ENCODE measurements around the gene BRME1. TPM values are rescaled to one million over a fixed set of nuclear protein-coding genes. Genes with fewer than 3 reads are reported as not detected.

The BRME1 gene
- total RNA-seq, 1 donor from 2014 or later, result 12.0 TPM

GRCh38 chr19:13908674-13909073, 2.8 kb upstream of the BRME1 start:
- intact Hi-C loops (cut with DNase I), result no loop called here
- H3K27me3 ChIP-seq, result no peaks in the 10 kb centered on the region
- peaks cover 3 to 15% of the 10 kb centered on the region in 2 donors for H3K36me3 ChIP-seq

GRCh38 chr19:13906910-13907309, 993 bp upstream of the BRME1 start:
- Histone ChIP-seq H3K4me1 (peaks cover 19% of the 10 kb centered on the region), H3K36me3 (no peaks in the 10 kb centered on the region), H3K4me3 (peak overlapping the region; percentile 79 to 99), H3K9me3 (no peaks in the 10 kb centered on the region), H3K27me3 (no peaks in the 10 kb centered on the region), H3K27ac (no peak overlapping the region)
- TF ChIP-seq CTCF (IDR thresholded peaks at IDR 0.05), result no peak
- TF ChIP-seq POLR2A (IDR thresholded peaks at IDR 0.05), result no peak
- no peak for TF ChIP-seq POLR2AphosphoS5 (IDR thresholded peaks at IDR 0.05; ENCODE audit: insufficient read depth in 1 of 2, low read depth in 1 of 2)
- intact Hi-C loops (cut with DNase I), result no loop called here
- DNase-seq (ENCODE audit: extremely low spot score in 2 of 2), result no peak

More at GRCh38 chr19:13908674-13909073, 2.8 kb upstream of the BRME1 start:
- no peak overlapping the region for H3K27ac ChIP-seq
- H3K9me3 ChIP-seq, result no peaks in the 10 kb centered on the region
- H3K4me3 ChIP-seq, result no peak overlapping the region
- no peak for TF ChIP-seq POLR2AphosphoS5 (IDR thresholded peaks at IDR 0.05; ENCODE audit: insufficient read depth in 1 of 2, low read depth in 1 of 2)
- no peak for DNase-seq (ENCODE audit: extremely low spot score in 2 of 2)
- peaks cover 19% of the 10 kb centered on the region for H3K4me1 ChIP-seq

GRCh38 chr19:13906521-13906904, 596 bp upstream of the BRME1 start:
- DNase-seq (ENCODE audit: extremely low spot score in 2 of 2), result no peak
- no peak for TF ChIP-seq POLR2AphosphoS5 (IDR thresholded peaks at IDR 0.05; ENCODE audit: insufficient read depth in 1 of 2, low read depth in 1 of 2)
- no peak for TF ChIP-seq CTCF (IDR thresholded peaks at IDR 0.05)
- TF ChIP-seq POLR2A (IDR thresholded peaks at IDR 0.05), result no peak
- peak overlapping the region; percentile 79 to 99 for H3K4me3 ChIP-seq
- peaks cover 19% of the 10 kb centered on the region for H3K4me1 ChIP-seq
- no peaks in the 10 kb centered on the region for H3K36me3 ChIP-seq
- no peaks in the 10 kb centered on the region for H3K9me3 ChIP-seq
- H3K27ac ChIP-seq, result peak overlapping the region; percentile 93
- no peaks in the 10 kb centered on the region for H3K27me3 ChIP-seq
- intact Hi-C loops (cut with DNase I), result no loop called here

GRCh38 chr19:13902993-13903555, 2.8 kb downstream of the BRME1 start:
- Histone ChIP-seq H3K9me3 (no peaks in the 10 kb centered on the region), H3K36me3 (no peaks in the 10 kb centered on the region), H3K27ac (no peak overlapping the region), H3K27me3 (no peaks in the 10 kb centered on the region), H3K4me1 (peaks cover 19% of the 10 kb centered on the region), H3K4me3 (no peak overlapping the region)
- no peak for DNase-seq (ENCODE audit: extremely low spot score in 2 of 2)
- TF ChIP-seq CTCF (IDR thresholded peaks at IDR 0.05) (no peak), POLR2AphosphoS5 (IDR thresholded peaks at IDR 0.05; ENCODE audit: insufficient read depth in 1 of 2, low read depth in 1 of 2) (no peak), POLR2A (IDR thresholded peaks at IDR 0.05) (no peak)
- intact Hi-C loops (cut with DNase I), result no loop called here

- TF ChIP-seq CTCF (IDR thresholded peaks at IDR 0.05) (no peak), POLR2AphosphoS5 (IDR thresholded peaks at IDR 0.05; ENCODE audit: insufficient read depth in 1 of 2, low read depth in 1 of 2) (no peak), POLR2A (IDR thresholded peaks at IDR 0.05) (no peak)
- Histone ChIP-seq H3K27me3 (no peaks in the 10 kb centered on the region), H3K27ac (no peak overlapping the region), H3K4me1 (no peaks in the 10 kb centered on the region), H3K4me3 (no peak overlapping the region), H3K36me3 (no peaks in the 10 kb centered on the region), H3K9me3 (no peaks in the 10 kb centered on the region)
- intact Hi-C loops (cut with DNase I), result no loop called here
- DNase-seq (ENCODE audit: extremely low spot score in 2 of 2), result no peak
Measured at GRCh38 chr19:13899912-13900584, 5.9 kb downstream of the BRME1 start.
